HepG2 (cell line): ENCODE results near the gene PPP1R27. TPM values are rescaled to one million over a fixed set of nuclear protein-coding genes. Genes with fewer than 3 reads are reported as not detected.

Experiments used
- ATAC-seq: fragments of 200-7000 bp; cut with Tn5 transposase; 3 replicates; pipeline ENCODE4 v1.9.1; 2020; ENCODE audit warnings: mild to moderate bottlenecking, moderate library complexity
- BruUV-seq: library from RNA; stranded (reverse); fragments of 400-500 nt; replicated peaks from 2 replicates; lab custom pipeline; 2021; lab: Mats Ljungman, UMichigan
- CTCF ChIA-PET: fragments of 300-600 bp; formaldehyde crosslinking; extraction: SDS; loops from one replicate; lab custom pipeline; 2021; ENCODE audit warnings: low total read pairs, inconsistent platforms, low intra/inter-chr PET ratio; lab: Yijun Ruan, JAX
- POLR2A ChIA-PET: fragments of 350-600 bp; sonication (Branson Sonifier 250); formaldehyde crosslinking; loops from one replicate; lab custom pipeline; 2020; ENCODE audit warnings: antibody characterized with exemption, inconsistent platforms; lab: Yijun Ruan, JAX
- DNase-seq: peaks from one replicate; pipeline ENCODE4 v3.0.0-alpha.2; 2015; ENCODE audit warnings: low spot score
- FAIRE-seq: peaks from 3 replicates; lab custom pipeline; 2011; peaks lifted over from hg19 to GRCh38; lab: Jason Lieb, UNC
- H2AFZ ChIP-seq: one replicate; pipeline ENCODE4 v1.6.1; 2011; ENCODE audit warnings: low read length, inconsistent platforms
- H3K27ac ChIP-seq: fragments of 300-600 bp; 3 replicates; pipeline ENCODE4 v1.8.0; 2011; ENCODE audit warnings: mixed run types, mild to moderate bottlenecking, mixed read lengths, low read length, inconsistent platforms; ENCODE audit not compliant: insufficient read depth; ENCODE audit errors: extremely low read length
- H3K27me3 ChIP-seq, 2 experiments: fragments of 200-600 bp in 1 of 2; 2 replicates in 1 of 2; 3 replicates in 1 of 2; pipeline versions ENCODE4 v1.6.0 to v1.8.0; 2011; ENCODE audit warnings: low read length in 2 of 2, mild to moderate bottlenecking in 2 of 2, moderate library complexity in 2 of 2, inconsistent platforms in 1 of 2; ENCODE audit not compliant: insufficient read depth in 2 of 2, control insufficient read depth in 1 of 2
- H3K36me3 ChIP-seq, 2 experiments: fragments of 200-600 bp in 1 of 2; replicated peaks in 1 of 2; 2 replicates in 1 of 2; 3 replicates in 1 of 2; pipeline versions ENCODE4 v1.5.1 to v1.8.0; 2011; ENCODE audit warnings: low read length in 2 of 2, inconsistent platforms in 1 of 2; ENCODE audit not compliant: insufficient read depth in 2 of 2, control insufficient read depth in 1 of 2
- H3K4me1 ChIP-seq: 2 replicates; pipeline ENCODE4 v1.5.1; 2012; ENCODE audit warnings: low read length, inconsistent platforms; ENCODE audit not compliant: insufficient read depth
- H3K4me2 ChIP-seq: 2 replicates; pipeline ENCODE4 v1.6.0; 2011; ENCODE audit warnings: low read depth, low read length, inconsistent platforms
- H3K4me3 ChIP-seq, 3 experiments: fragments of 200-600 bp in 1 of 3; sonication (generic), shearing (Covaris generic) in 1 of 3; replicated peaks in 1 of 3; 2 replicates each; pipeline ENCODE4 v1.5.1; 2011 to 2016; ENCODE audit warnings: low read length in 3 of 3, inconsistent platforms in 2 of 3, low read depth in 2 of 3, mild to moderate bottlenecking in 2 of 3, control low read depth in 1 of 3, mixed read lengths in 1 of 3; ENCODE audit not compliant: insufficient read depth in 1 of 3
- H3K79me2 ChIP-seq: one replicate; pipeline ENCODE4 v1.6.1; 2011; ENCODE audit warnings: low read length, inconsistent platforms; ENCODE audit not compliant: insufficient read depth
- H3K9ac ChIP-seq: 2 replicates; pipeline ENCODE4 v1.6.0; 2011; ENCODE audit warnings: mild to moderate bottlenecking, low read depth, low read length, inconsistent platforms; ENCODE audit not compliant: insufficient read depth
- H3K9me3 ChIP-seq: 2 replicates; pipeline ENCODE4 v1.5.1; 2012; ENCODE audit warnings: mild to moderate bottlenecking, low read length
- H4K20me1 ChIP-seq: 2 replicates; pipeline ENCODE4 v1.6.0; 2011; ENCODE audit warnings: inconsistent platforms, mild to moderate bottlenecking, low read length, moderate library complexity; ENCODE audit not compliant: insufficient read depth
- ATRX ChIP-seq: sonication (generic); formaldehyde crosslinking; IDR thresholded peaks from 2 replicates; pipeline ENCODE4 v1.4.0; 2020; ENCODE audit warnings: missing genetic modification reagents, borderline replicate concordance
- HMGXB3 ChIP-seq: sonication (generic); formaldehyde crosslinking; IDR thresholded peaks from 2 replicates; pipeline ENCODE4 v1.4.0; 2020; ENCODE audit warnings: missing genetic modification reagents, borderline replicate concordance
- HNRNPUL1 ChIP-seq: fragments of 200-400 bp; formaldehyde crosslinking; IDR thresholded peaks from 2 replicates; pipeline ENCODE4 v1.6.1; 2017; ENCODE audit warnings: low read depth, mild to moderate bottlenecking, low read length, moderate library complexity
- NFKBIZ ChIP-seq: IDR thresholded peaks from 2 replicates; pipeline ENCODE4 v1.6.1; 2018; ENCODE audit warnings: missing genetic modification reagents, missing compliant biosample characterization
- SMARCC2 ChIP-seq: fragments of 450-650 bp; IDR thresholded peaks from 2 replicates; pipeline ENCODE4 v1.6.1; 2017; ENCODE audit warnings: antibody characterized with exemption, mild to moderate bottlenecking
- TEAD2 ChIP-seq: sonication (generic); formaldehyde crosslinking; IDR thresholded peaks from 2 replicates; pipeline ENCODE4 v1.9.0; 2021; ENCODE audit warnings: missing genetic modification reagents
- TP53 ChIP-seq: sonication (generic); formaldehyde crosslinking; conservative IDR thresholded peaks from 2 replicates; pipeline ENCODE4 v1.4.0; 2020; ENCODE audit warnings: missing genetic modification reagents
- ZKSCAN5 ChIP-seq: sonication (generic); formaldehyde crosslinking; IDR thresholded peaks from 2 replicates; pipeline ENCODE4 v1.5.1; 2020; ENCODE audit warnings: mild to moderate bottlenecking, missing genetic modification reagents
- ZNF546 ChIP-seq: sonication (generic); formaldehyde crosslinking; conservative IDR thresholded peaks from 2 replicates; pipeline ENCODE4 v1.8.1; 2023; ENCODE audit warnings: mild to moderate bottlenecking, missing genetic modification reagents
- ZNF646 ChIP-seq: sonication (generic); formaldehyde crosslinking; IDR thresholded peaks from 2 replicates; pipeline ENCODE4 v1.9.0; 2021; ENCODE audit warnings: mild to moderate bottlenecking, missing genetic modification reagents
- ZNF850 ChIP-seq: sonication (generic); formaldehyde crosslinking; conservative IDR thresholded peaks from 2 replicates; pipeline ENCODE4 v1.9.0; 2021; ENCODE audit warnings: mild to moderate bottlenecking, missing genetic modification reagents
- ZNF883 ChIP-seq: sonication (generic); formaldehyde crosslinking; IDR thresholded peaks from 2 replicates; pipeline ENCODE4 v1.5.1; 2020; ENCODE audit warnings: mild to moderate bottlenecking, missing genetic modification reagents; ENCODE audit errors: not compliant biosample characterization
- WGBS: methylation state at CpG from one replicate; pipeline ENCODE4 v1.1.6; 2017; ENCODE audit warnings: low lambda C conversion rate; 5-methylcytosine and 5-hydroxymethylcytosine counted together
- in situ Hi-C: cut with HindIII; loops from 2 replicates; pipeline ENCODE4 v1.10.0; 2017; ENCODE audit warnings: low pct_unique_long_range_greater_than_20kb; ENCODE audit not compliant: extremely low pct_ligation_motif_present
- intact Hi-C: fragments of 100-400 bp; cut with micrococcal nuclease; formaldehyde crosslinking; loops from one replicate; pipeline ENCODE4 v1.10.0; 2022; ENCODE audit not compliant: unreplicated experiment
- polyA plus RNA-seq, 8 experiments: library from polyadenylated mRNA; depleted of rRNA in 3 of 8; stranded (reverse) in 7 of 8; unstranded in 1 of 8; fragments of >200 nt; fragmentation: Illumina TruSeq in 4 of 8; extraction: Trizol in 4 of 8; gene quantifications; 2 replicates each; pipeline versions ENCODE4 v1.2.1 to v1.2.3, GENCODE V29; 2011 to 2016; ENCODE audit warnings: low read depth in 4 of 8, missing spikeins in 1 of 8, mixed read lengths in 1 of 8; ENCODE audit not compliant: insufficient read depth in 1 of 8
- total RNA-seq, 5 experiments: library from RNA; depleted of rRNA; stranded (reverse); fragments of >200 nt; fragmentation: Illumina TruSeq; extraction: Trizol; gene quantifications; 2 replicates each; pipeline ENCODE4 v1.2.3, GENCODE V29; 2016; ENCODE audit warnings: low read depth in 1 of 5

The PPP1R27 gene
- total and polyA plus RNA-seq, 2 of the 13 experiments (the other 11 are each of a cell fraction or from before 2014, with no cell fraction given): 0.17 to 1.00 TPM

- TF ChIP-seq ZNF883 (CRISPR knock-in tag) (no peak), ZNF546 (CRISPR knock-in tag) (no peak), ZKSCAN5 (CRISPR knock-in tag) (no peak)
- TF ChIP-seq, all 625 proteins: peak for 0
Measured at GRCh38 chr17:81824595-81824994, 10.3 kb downstream of the PPP1R27 start (continued).

GRCh38 chr17:81823820-81824550 is 10.9 kb downstream of the PPP1R27 start:
- no peak overlapping the region for H3K9ac ChIP-seq
- CTCF ChIA-PET: no interaction called here
- H2AFZ ChIP-seq: no peak overlapping the region
- in situ Hi-C loops (no loop called here), intact Hi-C loops (loop anchor here (5.0 kb wide), 1 partner anchor 38 kb away; the partner anchor contains the start of gene P4HB)
- H3K9me3 ChIP-seq: no peaks in the 10 kb centered on the region
- ATAC-seq (no peak), FAIRE-seq (no peak), DNase-seq (no peak)
- H3K4me3 ChIP-seq: no peak overlapping the region
- TF ChIP-seq ZNF850 (CRISPR knock-in tag) (no peak), HNRNPUL1 (no peak), SMARCC2 (no peak), ZNF646 (no peak), HMGXB3 (CRISPR knock-in tag) (no peak), TEAD2 (no peak), TP53 (CRISPR knock-in tag) (no peak), NFKBIZ (CRISPR knock-in tag) (no peak), ATRX (CRISPR knock-in tag) (no peak)
- no peaks in the 10 kb centered on the region; a peak in 2 of 5 replicates for H3K27me3 ChIP-seq
- H3K27ac ChIP-seq: no peak overlapping the region
- H3K79me2 ChIP-seq: peaks cover 3% of the 10 kb centered on the region
- H4K20me1 ChIP-seq: no peaks in the 10 kb centered on the region; the same call in 1 of the 2 replicates
- no peak overlapping the region for H3K4me2 ChIP-seq
- 93% methylated on average over 26 of the region's 33 CpGs for WGBS
- peaks cover 2 to 6% of the 10 kb centered on the region in 2 experiments; a peak in 2 of 5 replicates for H3K36me3 ChIP-seq
- no TSS peak for BruUV-seq
- H3K4me1 ChIP-seq: peaks cover 31% of the 10 kb centered on the region
- POLR2A ChIA-PET: interaction anchor here (1.4 kb wide), 1 partner anchor 9 kb away, joined by 7 read pairs; the partner anchor contains the start of gene MCRIP1
